Hepatocyte (in vitro differentiated cells): ENCODE data around the gene HK3.

Experiments used
- EZH2 ChIP-seq: fragments of 200-600 bp; sonication (generic); IDR thresholded peaks from 2 replicates; pipeline ENCODE4 v1.6.1; 2016; ENCODE audit warnings: antibody characterized with exemption, mild to moderate bottlenecking, borderline replicate concordance
- EZH2phosphoT487 ChIP-seq: fragments of 200-600 bp; sonication (generic); IDR thresholded peaks from one replicate; pipeline ENCODE4 v1.6.1; 2018; ENCODE audit warnings: antibody characterized with exemption, mild to moderate bottlenecking, low read depth, moderate library complexity; ENCODE audit not compliant: unreplicated experiment, severe bottlenecking
- TF ChIP-seq, protein P1 (sequence below): fragments of 200-600 bp; sonication (generic); IDR thresholded peaks from 2 replicates; pipeline ENCODE4 v1.5.1; 2016; ENCODE audit warnings: antibody characterized with exemption, mild to moderate bottlenecking; ENCODE audit not compliant: poor library complexity

DNA sequence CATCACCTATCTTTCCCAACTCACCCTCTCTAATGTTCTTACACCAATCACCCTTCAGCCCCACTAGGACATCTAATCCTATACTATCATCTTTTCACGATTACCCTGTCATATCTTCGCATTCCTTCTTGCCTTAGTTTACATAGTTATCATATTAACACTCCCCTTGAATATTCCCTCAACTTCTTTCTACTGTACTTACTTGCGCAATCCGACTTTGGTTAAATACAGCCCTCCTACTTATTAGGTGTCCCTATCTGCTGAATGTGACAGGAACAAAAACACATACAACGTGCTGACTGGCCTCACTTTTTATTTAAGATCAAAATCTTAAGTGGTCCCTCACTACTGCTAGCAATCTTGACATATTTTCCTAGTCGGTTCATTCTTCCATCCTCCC is 19.5 kb upstream of the HK3 start:
- TF ChIP-seq, protein P1, sequence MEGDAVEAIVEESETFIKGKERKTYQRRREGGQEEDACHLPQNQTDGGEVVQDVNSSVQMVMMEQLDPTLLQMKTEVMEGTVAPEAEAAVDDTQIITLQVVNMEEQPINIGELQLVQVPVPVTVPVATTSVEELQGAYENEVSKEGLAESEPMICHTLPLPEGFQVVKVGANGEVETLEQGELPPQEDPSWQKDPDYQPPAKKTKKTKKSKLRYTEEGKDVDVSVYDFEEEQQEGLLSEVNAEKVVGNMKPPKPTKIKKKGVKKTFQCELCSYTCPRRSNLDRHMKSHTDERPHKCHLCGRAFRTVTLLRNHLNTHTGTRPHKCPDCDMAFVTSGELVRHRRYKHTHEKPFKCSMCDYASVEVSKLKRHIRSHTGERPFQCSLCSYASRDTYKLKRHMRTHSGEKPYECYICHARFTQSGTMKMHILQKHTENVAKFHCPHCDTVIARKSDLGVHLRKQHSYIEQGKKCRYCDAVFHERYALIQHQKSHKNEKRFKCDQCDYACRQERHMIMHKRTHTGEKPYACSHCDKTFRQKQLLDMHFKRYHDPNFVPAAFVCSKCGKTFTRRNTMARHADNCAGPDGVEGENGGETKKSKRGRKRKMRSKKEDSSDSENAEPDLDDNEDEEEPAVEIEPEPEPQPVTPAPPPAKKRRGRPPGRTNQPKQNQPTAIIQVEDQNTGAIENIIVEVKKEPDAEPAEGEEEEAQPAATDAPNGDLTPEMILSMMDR = no peak
- no peak for TF ChIP-seq EZH2
- no peak for TF ChIP-seq EZH2phosphoT487
